ENCODE data around the gene MSANTD4. TPM values are rescaled to one million over a fixed set of nuclear protein-coding genes. Genes with fewer than 3 reads are reported as not detected.

MSANTD4 gene
- total and polyA plus RNA-seq, 2 donors (not counting 3 experiments of a cell fraction or from before 2014, with no cell fraction given): 3.9 to 15.0 TPM

GRCh38 chr11:105979997-105980703 is 41.9 kb downstream of the MSANTD4 start:
- H3K36me3 ChIP-seq (ENCODE audit: control insufficient read depth in 2 of 2, extremely low read depth in 1 of 2, insufficient read depth in 2 of 2, low read length in 2 of 2): no peaks in the 10 kb centered on the region
- H3K27ac ChIP-seq (ENCODE audit: insufficient read depth, low read depth, low read length): no peak overlapping the region
- H3K27me3 ChIP-seq (ENCODE audit: control insufficient read depth in 2 of 2, insufficient read depth in 2 of 2, low read length in 2 of 2): peaks cover 1 to 8% of the 10 kb centered on the region in 2 experiments
- H3K9me3 ChIP-seq (replicated peaks; ENCODE audit: control insufficient read depth, insufficient read depth, low read length): no peaks in the 10 kb centered on the region
- no peak overlapping the region for H3K4me2 ChIP-seq (ENCODE audit: insufficient read depth, low read length)
- H3K9me1 ChIP-seq (replicated peaks; ENCODE audit: control insufficient read depth, extremely low read depth, insufficient read depth, low read length): no peaks in the 10 kb centered on the region
- no peak overlapping the region for H3K9ac ChIP-seq (replicated peaks; ENCODE audit: extremely low read depth, insufficient read depth, low read length)
- no peaks in the 10 kb centered on the region for H4K20me1 ChIP-seq (replicated peaks; ENCODE audit: control insufficient read depth, extremely low read depth, insufficient read depth, low read length)
- H3K4me3 ChIP-seq (replicated peaks in 1 of 3; ENCODE audit: insufficient read depth in 1 of 3, low read depth in 1 of 3, low read length in 3 of 3): no peak overlapping the region
- H3K79me2 ChIP-seq (ENCODE audit: control insufficient read depth, insufficient read depth, low read length): no peaks in the 10 kb centered on the region
- ChIA-PET POLR2A (no interaction called here), CTCF (no interaction called here)
- BruUV-seq (replicated peaks): no TSS peak
- intact Hi-C loops (cut with micrococcal nuclease) (no loop called here), dilution Hi-C loops (cut with MboI; ENCODE audit: extremely low pct_ligation_motif_present, low sequenced_read_pairs) (no loop called here)
- H3K4me1 ChIP-seq (ENCODE audit: control insufficient read depth, extremely low read depth, insufficient read depth, low read length): no peaks in the 10 kb centered on the region
- DNase-seq (ENCODE audit: low read depth, low spot score): no peak
- no peak overlapping the region for H2AFZ ChIP-seq (ENCODE audit: low read depth, low read length)
- FAIRE-seq: no peak
- TF ChIP-seq FOS (IDR thresholded peaks at IDR 0.05; ENCODE audit: borderline replicate concordance, insufficient read depth, low read length): no peak
- no peak for TF ChIP-seq CTCF (IDR thresholded peaks at IDR 0.05; ENCODE audit: extremely low read depth in 1 of 2, insufficient read depth in 1 of 2, low read depth in 1 of 2, low read length in 2 of 2)
- no peak for TF ChIP-seq POLR2AphosphoS5 (IDR thresholded peaks at IDR 0.05; ENCODE audit: insufficient read depth, low read depth, low read length)
- TF ChIP-seq EZH2 (IDR thresholded peaks at IDR 0.05; ENCODE audit: borderline replicate concordance, low read depth, low read length, severe bottlenecking): no peak
- no peak for TF ChIP-seq JUN (IDR thresholded peaks at IDR 0.05; ENCODE audit: borderline replicate concordance, insufficient read depth, insufficient read length, low read depth)
- no peak for TF ChIP-seq GATA2 (IDR thresholded peaks at IDR 0.05; ENCODE audit: insufficient read depth, insufficient read length, low read depth, low read length)
- TF ChIP-seq MAX (IDR thresholded peaks at IDR 0.05; ENCODE audit: insufficient read depth, insufficient read length): no peak
- TF ChIP-seq MYC (IDR thresholded peaks at IDR 0.05; ENCODE audit: low read depth, low read length): no peak
- TF ChIP-seq POLR2A (IDR thresholded peaks at IDR 0.05; ENCODE audit: low read depth, low read length): no peak

All from endothelial cell of umbilical vein (primary cell).